HepG2 (cell line): Measurements from ENCODE around the gene OSBPL9.

Experiments
- CTCF ChIP-seq: sonication (generic); formaldehyde crosslinking; IDR thresholded peaks from 2 replicates; pipeline ENCODE4 v1.5.0; 2020; ENCODE audit warnings: mild to moderate bottlenecking, missing genetic modification reagents, moderate library complexity
- KAT2B ChIP-seq: fragments of 150-350 bp; IDR thresholded peaks from 2 replicates; pipeline ENCODE4 v1.6.1; 2014; ENCODE audit warnings: low read depth, low read length, borderline replicate concordance
- POLR2AphosphoS5 ChIP-seq: IDR thresholded peaks from 2 replicates; pipeline ENCODE4 v1.6.1; 2012; ENCODE audit warnings: low read depth, low read length
- RNF219 ChIP-seq: sonication (generic); formaldehyde crosslinking; IDR thresholded peaks from 2 replicates; pipeline ENCODE4 v1.5.0; 2020; ENCODE audit warnings: mild to moderate bottlenecking, missing genetic modification reagents
- ZBTB34 ChIP-seq: sonication (generic); formaldehyde crosslinking; IDR thresholded peaks from 2 replicates; pipeline ENCODE4 v1.8.0; 2022; ENCODE audit warnings: mild to moderate bottlenecking, missing genetic modification reagents
- ZNF143 ChIP-seq: sonication (generic); formaldehyde crosslinking; IDR thresholded peaks from 2 replicates; pipeline ENCODE4 v1.4.0; 2020; ENCODE audit warnings: missing genetic modification reagents
- ZNF512B ChIP-seq: sonication (generic); formaldehyde crosslinking; IDR thresholded peaks from 2 replicates; pipeline ENCODE4 v1.5.1; 2020; ENCODE audit warnings: missing genetic modification reagents, mild to moderate bottlenecking, borderline replicate concordance
- ZSCAN5A ChIP-seq: sonication (generic); formaldehyde crosslinking; IDR thresholded peaks from 2 replicates; pipeline ENCODE4 v1.8.0; 2022; ENCODE audit warnings: mild to moderate bottlenecking, missing genetic modification reagents, borderline replicate concordance

- TF ChIP-seq ZNF143 (CRISPR knock-in tag) (no peak), CTCF (CRISPR knock-in tag) (no peak), ZNF512B (CRISPR knock-in tag) (no peak), KAT2B (no peak), POLR2AphosphoS5 (no peak), ZBTB34 (CRISPR knock-in tag) (no peak), RNF219 (CRISPR knock-in tag) (no peak), ZSCAN5A (CRISPR knock-in tag) (no peak)
Observed at GRCh38 chr1:51600965-51601364, 15.9 kb upstream of the OSBPL9 start.
